WTC11 (cell line): ENCODE measurements around the gene BNC2. TPM values are rescaled to one million over a fixed set of nuclear protein-coding genes. Genes with fewer than 3 reads are reported as not detected.
A peak's percentile ranks its signal among the peaks of the same experiment; 100 is the strongest.

Experiments used
- ATAC-seq: fragments of 200-7000 bp; cut with Tn5 transposase; 2 replicates; pipeline ENCODE4 v1.10.0; 2021; ENCODE audit warnings: mild to moderate bottlenecking, moderate library complexity
- CTCF ChIA-PET: fragments of 300-600 bp; sonication (Branson Sonifier 250); formaldehyde crosslinking; loops from one replicate; lab custom pipeline; 2021; ENCODE audit warnings: antibody characterized with exemption; lab: Charles Lee
- POLR2A ChIA-PET: fragments of 350-600 bp; sonication (Branson Sonifier 250); formaldehyde crosslinking; loops from one replicate; lab custom pipeline; 2021; ENCODE audit warnings: antibody characterized with exemption; lab: Charles Lee
- DNase-seq: peaks from one replicate; pipeline ENCODE4 v3.0.0; 2021; ENCODE audit warnings: low spot score
- H3K27ac Mint-ChIP-seq: 2 replicates; pipeline ENCODE4 v1.8.0; 2021; ENCODE audit warnings: mixed read lengths
- H3K27me3 Mint-ChIP-seq: 2 replicates; pipeline ENCODE4 v1.8.0; 2021; ENCODE audit warnings: low read depth, mild to moderate bottlenecking, moderate library complexity, mixed read lengths
- H3K36me3 Mint-ChIP-seq: 2 replicates; pipeline ENCODE4 v1.8.0; 2021; ENCODE audit warnings: mixed read lengths
- H3K4me1 Mint-ChIP-seq: 2 replicates; pipeline ENCODE4 v1.8.0; 2022; ENCODE audit warnings: mixed read lengths
- H3K4me3 Mint-ChIP-seq: 2 replicates; pipeline ENCODE4 v1.8.0; 2021; ENCODE audit warnings: mild to moderate bottlenecking, moderate library complexity, mixed read lengths
- H3K9me3 Mint-ChIP-seq: 2 replicates; pipeline ENCODE4 v1.8.0; 2021; ENCODE audit warnings: mixed read lengths
- ATF6 ChIP-seq: sonication (generic); formaldehyde crosslinking; IDR thresholded peaks from 2 replicates; pipeline ENCODE4 v1.8.1; 2023; ENCODE audit warnings: mild to moderate bottlenecking, missing genetic modification reagents
- CBFB ChIP-seq: sonication (generic); formaldehyde crosslinking; IDR thresholded peaks from 2 replicates; pipeline ENCODE4 v1.8.1; 2022; ENCODE audit warnings: mild to moderate bottlenecking, low read depth, missing genetic modification reagents
- ELF4 ChIP-seq: sonication (generic); formaldehyde crosslinking; IDR thresholded peaks from 2 replicates; pipeline ENCODE4 v1.8.1; 2022; ENCODE audit warnings: low read depth, mild to moderate bottlenecking, moderate library complexity, missing genetic modification reagents
- HMGXB4 ChIP-seq: sonication (generic); formaldehyde crosslinking; IDR thresholded peaks from 2 replicates; pipeline ENCODE4 v1.8.1; 2023; ENCODE audit warnings: mild to moderate bottlenecking, moderate library complexity, missing genetic modification reagents
- JUN ChIP-seq: sonication (generic); formaldehyde crosslinking; IDR thresholded peaks from 2 replicates; pipeline ENCODE4 v1.8.0; 2023; ENCODE audit warnings: mild to moderate bottlenecking, missing genetic modification reagents
- MAX ChIP-seq: sonication (generic); formaldehyde crosslinking; IDR thresholded peaks from 2 replicates; pipeline ENCODE4 v1.8.0; 2022; ENCODE audit warnings: mild to moderate bottlenecking, missing genetic modification reagents
- MYBL2 ChIP-seq: sonication (generic); formaldehyde crosslinking; IDR thresholded peaks from 2 replicates; pipeline ENCODE4 v1.8.1; 2023; ENCODE audit warnings: mild to moderate bottlenecking, moderate library complexity, missing genetic modification reagents
- NR2C2 ChIP-seq: sonication (generic); formaldehyde crosslinking; IDR thresholded peaks from 2 replicates; pipeline ENCODE4 v1.8.0; 2022; ENCODE audit warnings: mild to moderate bottlenecking, missing genetic modification reagents
- NR3C1 ChIP-seq: sonication (generic); formaldehyde crosslinking; conservative IDR thresholded peaks from 2 replicates; pipeline ENCODE4 v1.8.1; 2023; ENCODE audit warnings: low read depth, mild to moderate bottlenecking, missing genetic modification reagents
- SMAD4 ChIP-seq: sonication (generic); formaldehyde crosslinking; IDR thresholded peaks from 2 replicates; pipeline ENCODE4 v1.8.0; 2022; ENCODE audit warnings: mild to moderate bottlenecking, missing genetic modification reagents
- TP53 ChIP-seq: sonication (generic); formaldehyde crosslinking; IDR thresholded peaks from 2 replicates; pipeline ENCODE4 v1.8.1; 2023; ENCODE audit warnings: mild to moderate bottlenecking, missing genetic modification reagents
- USF1 ChIP-seq: sonication (generic); formaldehyde crosslinking; IDR thresholded peaks from 2 replicates; pipeline ENCODE4 v1.8.0; 2022; ENCODE audit warnings: mild to moderate bottlenecking, missing genetic modification reagents
- ZBTB43 ChIP-seq: sonication (generic); formaldehyde crosslinking; IDR thresholded peaks from 2 replicates; pipeline ENCODE4 v1.8.1; 2023; ENCODE audit warnings: mild to moderate bottlenecking, missing genetic modification reagents
- ZNF425 ChIP-seq: fragments of 250-450 bp; sonication (Bioruptor Pico); conservative IDR thresholded peaks from 2 replicates; pipeline ENCODE4 v1.9.0; 2021; ENCODE audit warnings: mild to moderate bottlenecking
- ZNF532 ChIP-seq: fragments of 250-450 bp; sonication (Bioruptor Pico); IDR thresholded peaks from 2 replicates; pipeline ENCODE4 v1.9.0; 2021; ENCODE audit warnings: mild to moderate bottlenecking, borderline replicate concordance
- total RNA-seq: library from RNA; stranded (reverse); gene quantifications from 3 replicates; pipeline ENCODE4 v1.2.3, GENCODE V29; 2021

BNC2 gene
- total RNA-seq, 1 experiment from 2014 or later, result 33.3 TPM

- CTCF ChIA-PET, result interaction anchor here (1.2 kb wide), 1 partner anchor 14 kb away, joined by 4 read pairs; no protein-coding TSS in a partner anchor
- Mint-ChIP-seq H3K27me3 (no peaks in the 10 kb centered on the region), H3K9me3 (no peaks in the 10 kb centered on the region)
- TF ChIP-seq TP53 (no peak), NR2C2 (no peak), ZNF425 (no peak), ZNF532 (CRISPR knock-in tag) (no peak), ZBTB43 (CRISPR knock-in tag) (no peak)
- TF ChIP-seq, all 79 proteins: peak for 0
- Mint-ChIP-seq H3K27ac (peak overlapping the region; percentile 58; the same call in 1 of the 2 replicates), H3K4me1 (peaks cover 68% of the 10 kb centered on the region), H3K36me3 (no peaks in the 10 kb centered on the region), H3K4me3 (no peak overlapping the region)
- POLR2A ChIA-PET, result no interaction called here
- ATAC-seq, result no peak
- DNase-seq, result no peak
Measured at GRCh38 chr9:16654596-16655126, 215.8 kb downstream of the BNC2 start.

- Mint-ChIP-seq H3K4me3 (peak overlapping the region; percentile 16; the same call in 1 of the 2 replicates), H3K36me3 (no peaks in the 10 kb centered on the region), H3K27me3 (no peaks in the 10 kb centered on the region)
- ATAC-seq (peak; percentile 35), DNase-seq (no peak)
- POLR2A ChIA-PET, result no interaction called here
- no peak for TF ChIP-seq CBFB (CRISPR knock-in tag)
- no peak for TF ChIP-seq MAX
- TF ChIP-seq JUN, result no peak
- no peak for TF ChIP-seq ATF6 (CRISPR knock-in tag)
- no peak for TF ChIP-seq SMAD4
- no peak for TF ChIP-seq NR3C1 (CRISPR knock-in tag)
- TF ChIP-seq HMGXB4 (CRISPR knock-in tag), result no peak
- TF ChIP-seq USF1 (CRISPR knock-in tag), result no peak
- no peak for TF ChIP-seq MYBL2 (CRISPR knock-in tag)
- TF ChIP-seq ELF4 (CRISPR knock-in tag), result no peak
- TF ChIP-seq, all 79 proteins: peak for 0
- Mint-ChIP-seq H3K27ac (peak overlapping the region; percentile 94), H3K9me3 (no peaks in the 10 kb centered on the region), H3K4me1 (peaks cover 77% of the 10 kb centered on the region)
- CTCF ChIA-PET, result interaction anchor here (1.2 kb wide), 1 partner anchor 13 kb away, joined by 4 read pairs; no protein-coding TSS in a partner anchor
Measured at GRCh38 chr9:16653491-16654399, 216.7 kb downstream of the BNC2 start.
